ENCODE results near the gene CTIF. TPM values are rescaled to one million over a fixed set of nuclear protein-coding genes. Genes with fewer than 3 reads are reported as not detected.

CTIF gene
- polyA plus RNA-seq, 3 donors: 11.7 to 74.2 (median 39.8) TPM

GRCh38 chr18:48885266-48885923 is 346.6 kb downstream of the CTIF start:
- H3K27ac ChIP-seq (ENCODE audit: low read depth, low read length): no peak overlapping the region
- WGBS, 3 donors: 90 to 96% (median 95%) methylated on average over 11 of the region's 11 CpGs

DNA sequence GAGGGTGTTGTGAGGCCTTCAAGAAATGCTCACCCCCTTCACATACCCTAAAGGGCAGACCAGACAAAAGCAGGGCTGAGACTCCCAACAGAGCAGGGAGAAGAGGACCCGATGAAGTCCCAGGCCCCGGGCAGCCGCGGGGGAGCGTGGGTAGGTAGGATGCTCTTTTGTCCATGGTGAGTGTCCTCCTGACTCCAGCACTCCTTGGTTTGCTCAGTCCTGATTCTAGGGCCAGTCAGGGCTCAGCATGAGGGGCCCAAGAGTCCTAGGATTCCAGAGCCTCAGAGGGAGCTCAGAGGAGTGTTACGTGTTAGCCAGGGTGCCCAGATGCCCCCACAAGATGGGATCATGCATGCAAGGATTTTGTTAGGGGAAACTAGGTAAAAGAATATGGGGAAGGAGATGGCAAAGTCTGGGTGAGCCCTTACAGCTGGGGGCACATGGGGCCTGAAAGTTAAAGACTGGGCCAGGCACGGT is 347.1 kb downstream of the CTIF start:
- no peak overlapping the region for H3K27ac ChIP-seq (ENCODE audit: low read depth, low read length)
- 90 to 100% (median 95%) methylated on average over 7 of the region's 7 CpGs for WGBS, 3 donors

DNA sequence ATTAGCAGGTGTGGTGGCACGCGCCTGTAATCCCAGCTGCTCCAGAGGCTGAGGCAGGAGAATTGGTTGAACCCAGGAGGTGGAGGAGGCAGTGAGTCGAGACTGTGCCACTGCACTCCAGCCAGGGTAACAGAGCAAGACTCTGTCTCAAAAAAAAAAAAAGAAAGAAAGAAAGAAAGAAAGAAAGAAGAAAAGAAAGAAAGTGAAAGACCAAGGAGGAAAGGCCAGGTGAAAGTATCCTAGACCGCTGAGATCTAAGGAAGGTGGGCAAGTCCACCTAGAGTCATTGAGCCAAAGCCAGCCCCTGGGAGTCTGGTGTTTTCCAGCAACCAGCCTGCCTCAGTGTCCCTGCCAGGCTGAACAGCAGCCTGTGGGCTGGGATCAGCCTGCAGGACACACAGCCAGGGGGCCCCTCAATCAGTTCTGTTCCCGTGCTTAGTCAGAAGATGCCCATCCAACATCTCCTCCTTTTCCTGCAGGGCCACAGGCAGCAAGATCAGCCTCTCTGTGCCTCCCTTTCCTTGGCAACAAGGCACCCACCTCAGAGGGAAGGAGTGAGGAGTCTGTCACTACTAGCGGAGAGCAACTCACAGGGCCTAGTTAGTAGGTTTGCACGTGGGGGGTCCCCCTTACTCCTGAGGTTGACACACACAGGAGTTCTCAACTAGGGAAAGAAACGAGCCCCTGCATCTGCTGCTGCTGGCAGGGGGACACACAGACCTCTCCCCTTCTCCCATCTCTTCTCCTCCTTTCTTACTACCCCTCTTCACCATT is 347.9 kb downstream of the CTIF start:
- 91 to 93% (median 91%) methylated on average over 8 of the region's 8 CpGs for WGBS, 3 donors
- no peak overlapping the region for H3K27ac ChIP-seq (ENCODE audit: low read depth, low read length)

GRCh38 chr18:48887294-48887904 is 348.6 kb downstream of the CTIF start:
- WGBS, 3 donors: 86 to 95% (median 88%) methylated on average over 12 of the region's 12 CpGs
- H3K27ac ChIP-seq (ENCODE audit: low read depth, low read length): no peak overlapping the region

GRCh38 chr18:48887905-48888772 is 349.3 kb downstream of the CTIF start:
- 83 to 93% (median 84%) methylated on average over 18 of the region's 18 CpGs for WGBS, 3 donors

GRCh38 chr18:48888773-48889080 is 349.9 kb downstream of the CTIF start:
- H3K27ac ChIP-seq (ENCODE audit: low read depth, low read length): no peak overlapping the region
- WGBS, 3 donors: 90 to 99% (median 96%) methylated on average over 5 of the region's 5 CpGs

More at GRCh38 chr18:48887905-48888772, 349.3 kb downstream of the CTIF start:
- H3K27ac ChIP-seq (ENCODE audit: low read depth, low read length): no peak overlapping the region

DNA sequence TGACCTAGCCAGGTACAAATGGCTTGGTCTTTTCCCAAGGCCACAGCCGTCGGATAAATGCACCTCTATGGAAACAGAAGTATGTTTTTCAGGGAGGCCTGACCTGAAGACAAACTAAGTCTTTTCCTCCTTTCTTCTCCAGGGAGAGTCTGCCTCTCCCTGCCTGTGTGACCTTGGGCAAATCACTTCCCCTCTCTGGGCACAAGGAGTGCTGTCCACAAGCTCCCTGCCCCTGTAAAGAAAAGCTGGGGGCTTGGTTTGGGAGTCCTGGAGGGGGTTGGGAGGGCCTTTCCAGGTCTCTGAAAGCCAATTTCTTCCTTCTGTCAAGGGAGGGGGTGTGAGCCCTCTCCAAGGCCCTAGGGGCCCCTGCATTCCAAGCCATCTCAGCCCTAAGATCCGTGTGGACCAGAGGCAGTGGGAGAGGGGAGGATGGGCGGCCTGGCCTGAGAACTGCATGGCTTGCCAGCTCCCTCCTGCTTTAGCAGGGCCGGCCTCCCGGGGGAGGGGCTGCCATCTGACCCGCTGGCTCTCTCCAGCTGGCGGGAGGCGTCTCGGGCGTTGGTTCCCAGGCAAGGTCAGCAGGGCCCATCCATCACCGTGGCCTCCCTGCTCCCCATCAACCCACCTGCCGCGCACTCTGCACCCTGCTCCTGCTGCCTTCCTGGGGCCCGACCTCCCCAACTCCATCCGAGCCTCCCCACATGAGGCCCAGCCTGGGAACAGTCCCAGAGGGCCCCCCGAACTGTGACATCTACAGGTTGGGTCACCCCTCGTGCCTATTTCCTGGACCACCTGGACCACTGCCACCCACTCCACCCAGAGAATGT is 350.5 kb downstream of the CTIF start:
- no peak overlapping the region for H3K27ac ChIP-seq (ENCODE audit: low read depth, low read length)
- WGBS, 3 donors: 50 to 65% (median 62%) methylated on average over 18 of the region's 18 CpGs

DNA sequence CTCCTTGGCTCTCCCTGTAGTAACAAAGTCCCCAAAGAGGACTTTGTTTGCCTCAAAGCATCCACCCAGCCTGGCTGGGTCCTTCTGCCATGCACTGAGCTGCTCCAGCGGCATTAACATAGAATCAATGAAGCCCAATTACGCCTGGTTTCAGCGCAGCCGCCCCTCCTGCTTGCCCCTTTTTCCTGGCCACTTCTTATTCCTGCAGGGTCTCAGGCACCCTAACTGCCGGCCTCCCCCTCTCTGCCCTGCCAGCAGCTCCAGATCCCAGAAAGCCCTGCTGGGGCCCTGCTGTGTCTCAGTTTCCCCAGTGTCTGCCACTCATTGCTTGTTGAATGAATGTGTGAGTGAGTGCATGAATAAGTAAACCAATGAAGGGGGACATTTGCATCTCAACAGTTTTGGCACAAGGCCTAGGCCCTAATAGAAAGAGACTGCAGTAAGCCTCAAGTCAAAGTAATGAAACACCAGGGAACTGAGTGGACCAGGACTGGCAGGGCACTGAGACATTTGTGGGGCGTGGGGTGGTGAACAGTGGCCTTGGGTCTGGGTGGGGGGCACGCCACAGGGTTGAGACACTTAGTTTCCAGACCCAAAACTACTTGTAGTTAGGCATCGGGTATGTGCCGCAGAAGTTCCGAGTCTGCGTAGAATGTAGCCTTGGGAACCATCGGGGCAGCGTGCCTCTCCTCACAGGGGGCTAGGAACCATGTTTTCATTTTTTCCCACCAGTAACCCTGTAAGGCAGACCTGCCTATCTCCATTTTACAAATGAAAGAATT is 351.3 kb downstream of the CTIF start:
- 95 to 96% (median 95%) methylated on average over 13 of the region's 13 CpGs for WGBS, 3 donors

GRCh38 chr18:48891721-48892120 is 352.9 kb downstream of the CTIF start:
- H3K27ac ChIP-seq (ENCODE audit: low read depth, low read length): no peak overlapping the region
- WGBS, 3 donors: 93 to 99% (median 95%) methylated on average over 4 of the region's 4 CpGs

More for the DNA sequence above, 351.3 kb downstream of the CTIF start:
- no peak overlapping the region for H3K27ac ChIP-seq (ENCODE audit: low read depth, low read length)

- 90 to 94% (median 93%) methylated on average over 22 of the region's 22 CpGs for WGBS, 3 donors
Measured at GRCh38 chr18:48892146-48892855, 353.5 kb downstream of the CTIF start.

GRCh38 chr18:48893061-48893607 is 354.3 kb downstream of the CTIF start:
- H3K27ac ChIP-seq (ENCODE audit: low read depth, low read length): no peak overlapping the region
- 88 to 90% (median 90%) methylated on average over 14 of the region's 14 CpGs for WGBS, 3 donors

More at GRCh38 chr18:48892146-48892855, 353.5 kb downstream of the CTIF start:
- H3K27ac ChIP-seq (ENCODE audit: low read depth, low read length): no peak overlapping the region

- no peak overlapping the region for H3K27ac ChIP-seq (ENCODE audit: low read depth, low read length)
- 88 to 96% (median 94%) methylated on average over 25 of the region's 25 CpGs for WGBS, 3 donors
Measured at GRCh38 chr18:48893608-48894600, 355.1 kb downstream of the CTIF start.

DNA sequence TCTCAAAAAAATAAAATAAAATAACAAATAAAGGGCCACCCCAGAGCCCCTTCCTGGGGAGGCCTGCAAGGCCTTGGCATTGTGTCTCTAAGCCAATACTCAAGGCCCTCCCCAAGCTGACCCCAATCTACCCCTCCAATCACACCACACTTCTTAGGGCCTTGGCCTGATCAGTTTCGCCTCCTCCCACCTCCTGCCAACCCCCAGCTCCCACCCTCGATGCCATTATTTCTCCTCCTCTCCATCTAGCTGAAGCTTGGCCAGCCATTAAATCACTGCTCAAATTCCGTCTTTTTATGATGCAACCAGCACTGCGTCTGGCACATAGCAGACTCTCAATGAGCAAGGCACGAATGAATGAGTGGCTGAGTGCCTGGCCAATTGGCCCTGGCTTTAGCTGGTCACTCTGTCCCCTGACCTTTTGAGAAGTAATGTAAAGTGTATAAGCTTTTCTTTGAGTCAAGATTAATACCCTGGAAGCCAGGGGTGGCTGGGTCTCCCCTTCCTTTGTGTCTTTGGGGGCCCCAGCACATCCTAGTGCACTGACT is 356.0 kb downstream of the CTIF start:
- WGBS, 3 donors: 75 to 87% (median 77%) methylated on average over 5 of the region's 5 CpGs
- H3K27ac ChIP-seq (ENCODE audit: low read depth, low read length): no peak overlapping the region

- no peak overlapping the region for H3K27ac ChIP-seq (ENCODE audit: low read depth, low read length)
- WGBS, 3 donors: 70 to 91% (median 87%) methylated on average over 7 to 8 of the region's 8 CpGs
Measured at GRCh38 chr18:48896326-48896874, 357.6 kb downstream of the CTIF start.

Data from adipose tissue (tissue), 3 donors.